Epithelial cell of esophagus (primary cell): ENCODE results near the gene PITX1.

Experiments used
- DNase-seq: peaks from one replicate; pipeline ENCODE4 v3.0.0; 2010; ENCODE audit warnings: low read depth
- H3K4me3 ChIP-seq: 2 replicates; pipeline ENCODE4 v1.5.1; 2011; ENCODE audit warnings: mild to moderate bottlenecking, low read length, control low read depth
- CTCF ChIP-seq: IDR thresholded peaks from 2 replicates; pipeline ENCODE4 v1.5.1; 2011; ENCODE audit warnings: low read depth, mild to moderate bottlenecking, low read length, control low read depth, inconsistent platforms; ENCODE audit not compliant: insufficient read depth; ENCODE audit errors: missing control alignments

The PITX1 gene

GRCh38 chr5:135034963-135035677, 1.1 kb upstream of the PITX1 start:
- H3K4me3 ChIP-seq, result peak overlapping the region; percentile 34
- TF ChIP-seq CTCF, result no peak
- no peak for DNase-seq

- TF ChIP-seq CTCF, result no peak
- peak overlapping the region; percentile 96 for H3K4me3 ChIP-seq
- DNase-seq, result peak; percentile 90
These were observed 371 bp upstream of the PITX1 start for GRCh38 chr5:135034236-135034962.

GRCh38 chr5:135032999-135033861, 798 bp downstream of the PITX1 start:
- peak; percentile 68 for DNase-seq
- TF ChIP-seq CTCF, result no peak
- H3K4me3 ChIP-seq, result peak overlapping the region; percentile 96

- no peak for TF ChIP-seq CTCF
- peak overlapping the region; percentile 96 for H3K4me3 ChIP-seq
- DNase-seq, result no peak
These were observed 1.4 kb downstream of the PITX1 start for GRCh38 chr5:135032695-135032998.

DNA sequence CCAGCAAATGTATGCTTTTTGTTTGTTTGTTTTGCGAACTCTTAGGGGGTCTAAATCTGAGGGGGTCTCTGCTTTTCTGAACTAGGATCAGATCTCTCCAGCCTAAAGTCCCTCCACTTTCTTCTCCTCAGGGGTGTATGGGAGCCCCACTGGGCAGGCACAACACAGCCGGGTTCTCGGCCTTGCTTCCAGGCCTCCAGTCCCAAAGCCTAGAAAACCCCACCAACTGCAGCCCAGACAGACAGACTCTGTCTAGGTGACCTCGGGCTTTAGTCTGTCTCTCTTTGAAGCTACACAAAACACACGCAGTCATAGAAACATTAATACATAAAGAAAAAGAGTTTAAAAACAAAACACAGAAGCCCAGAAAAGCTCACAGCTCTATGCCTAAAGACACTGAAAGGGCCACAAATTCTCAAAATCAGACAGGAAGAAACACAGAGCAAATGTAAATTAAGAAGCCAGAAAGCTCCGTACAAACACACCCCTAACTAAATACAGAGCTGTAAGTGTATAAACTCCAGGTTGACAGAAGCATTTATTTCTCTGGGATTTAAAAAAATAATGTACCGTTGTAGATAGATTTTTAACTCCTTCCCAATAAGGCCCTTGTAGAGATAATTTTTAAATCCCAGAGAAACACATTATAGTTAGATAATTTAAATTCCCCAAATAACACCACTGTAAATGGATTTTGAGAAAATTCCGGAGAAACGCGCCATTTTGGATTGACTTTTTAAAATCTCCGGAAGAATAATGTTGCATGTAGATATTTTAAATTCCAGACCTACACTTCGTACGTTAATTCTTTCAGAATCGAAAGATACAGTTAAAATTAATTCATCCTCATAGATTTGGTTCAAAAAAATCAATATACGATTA, 2.0 kb downstream of the PITX1 start:
- DNase-seq, result no peak
- no peak for TF ChIP-seq CTCF
- H3K4me3 ChIP-seq, result peak overlapping the region; percentile 96

- peak overlapping the region; percentile 96 for H3K4me3 ChIP-seq
- no peak for DNase-seq
These were observed 2.8 kb downstream of the PITX1 start for GRCh38 chr5:135030956-135031812.

More at GRCh38 chr5:135030956-135031812, 2.8 kb downstream of the PITX1 start:
- TF ChIP-seq CTCF, result no peak
